Motor neuron (in vitro differentiated cells): ENCODE data around the gene UTP14A. TPM values are rescaled to one million over a fixed set of nuclear protein-coding genes. Genes with fewer than 3 reads are reported as not detected.

Experiments
- total RNA-seq, 8 experiments: library from RNA; unstranded; fragments of 300-600 nt; gene quantifications; 2 replicates each; pipeline versions ENCODE4 v1.2.3 to v1.2.4, GENCODE V29; 2022

The UTP14A gene
- total RNA-seq, 8 experiments from 2014 or later, result 10.2 to 38.1 (median 19.7) TPM

Other genes starting within 250 kb of the UTP14A start
- 10 to 100 TPM in 1 of 8 experiments, 1 to 10 TPM in 1, under 1 TPM in 3, not detected in 3; 0.08 to 48.9 (median 0.71) TPM for gene XPNPEP2, start 167.2 kb upstream of the UTP14A start, total RNA-seq
- under 1 TPM in 5 of 8 experiments, not detected in 3; 0.15 to 0.35 (median 0.24) TPM for gene SASH3, start 126.2 kb upstream of the UTP14A start, total RNA-seq
- gene ZDHHC9, start 62.3 kb upstream of the UTP14A start, total RNA-seq, result 10 to 100 TPM in 7 of 8 experiments, 1 to 10 TPM in 1; 9.3 to 30.0 (median 18.7) TPM
- 10 to 100 TPM in 1 of 8 experiments, 1 to 10 TPM in 7; 1.7 to 13.3 (median 5.9) TPM for gene BCORL1, start 76.5 kb downstream of the UTP14A start, total RNA-seq
- gene ELF4, start 204.3 kb downstream of the UTP14A start, total RNA-seq, result 10 to 100 TPM in 1 of 8 experiments, 1 to 10 TPM in 7; 1.4 to 11.4 (median 4.3) TPM